Skin epidermis (tissue), 12 donors: ENCODE measurements around the gene DLG1.

Experiments
- H3K27ac ChIP-seq, 21 experiments: fragments of 200-600 bp; sonication (generic) in 11 of 21; one replicate each; pipeline ENCODE4 v1.5.0; 2020; ENCODE audit warnings: mild to moderate bottlenecking in 3 of 21, inconsistent platforms in 2 of 21, moderate library complexity in 2 of 21
- H3K4me3 ChIP-seq, 7 experiments: fragments of 200-600 bp; sonication (generic) in 2 of 7; one replicate each; pipeline ENCODE4 v1.5.0; 2020; ENCODE audit warnings: inconsistent platforms in 2 of 7, mild to moderate bottlenecking in 2 of 7, moderate library complexity in 1 of 7

Gene DLG1

GRCh38 chr3:197322149-197322548, 23.7 kb upstream of the DLG1 start:
- Histone ChIP-seq H3K27ac (no peak overlapping the region), H3K4me3 (no peak overlapping the region)

- no peak overlapping the region for H3K4me3 ChIP-seq
- H3K27ac ChIP-seq: no peak overlapping the region
Measured at GRCh38 chr3:197320582-197320981, 22.2 kb upstream of the DLG1 start.

GRCh38 chr3:197317250-197317963, 19.0 kb upstream of the DLG1 start:
- H3K27ac ChIP-seq: peak overlapping the region in 7 of 21 experiments; percentile 9 to 56 (median 49)
- no peak overlapping the region for H3K4me3 ChIP-seq

- no peak overlapping the region for H3K27ac ChIP-seq
- H3K4me3 ChIP-seq: no peak overlapping the region
Measured at GRCh38 chr3:197312431-197312830, 14.0 kb upstream of the DLG1 start.

- Histone ChIP-seq H3K27ac (no peak overlapping the region), H3K4me3 (no peak overlapping the region)
Measured at GRCh38 chr3:197311591-197311990, 13.2 kb upstream of the DLG1 start.

- Histone ChIP-seq H3K27ac (peak overlapping the region in 1 of 21 experiments; percentile 52), H3K4me3 (no peak overlapping the region)
Measured at GRCh38 chr3:197309528-197310361, 11.3 kb upstream of the DLG1 start.

GRCh38 chr3:197308591-197308990, 10.2 kb upstream of the DLG1 start:
- Histone ChIP-seq H3K4me3 (no peak overlapping the region), H3K27ac (peak overlapping the region in 2 of 21 experiments; percentile 13 to 39)

- no peak overlapping the region for H3K4me3 ChIP-seq
- H3K27ac ChIP-seq: no peak overlapping the region
Measured at GRCh38 chr3:197306374-197307086, 8.1 kb upstream of the DLG1 start.

- H3K4me3 ChIP-seq: no peak overlapping the region
- H3K27ac ChIP-seq: no peak overlapping the region
Measured at GRCh38 chr3:197305854-197306253, 7.4 kb upstream of the DLG1 start.

- no peak overlapping the region for H3K4me3 ChIP-seq
- no peak overlapping the region for H3K27ac ChIP-seq
Measured at GRCh38 chr3:197303452-197303851, 5.0 kb upstream of the DLG1 start.

GRCh38 chr3:197302696-197303341, 4.4 kb upstream of the DLG1 start:
- Histone ChIP-seq H3K4me3 (no peak overlapping the region), H3K27ac (no peak overlapping the region)

GRCh38 chr3:197302033-197302432, 3.6 kb upstream of the DLG1 start:
- Histone ChIP-seq H3K27ac (no peak overlapping the region), H3K4me3 (no peak overlapping the region)

- Histone ChIP-seq H3K27ac (no peak overlapping the region), H3K4me3 (no peak overlapping the region)
Measured at GRCh38 chr3:197300361-197300760, 1.9 kb upstream of the DLG1 start.

- H3K27ac ChIP-seq: peak overlapping the region in 19 of 21 experiments; percentile 29 to 97 (median 94)
- peak overlapping the region; percentile 71 to 99 (median 95) for H3K4me3 ChIP-seq
Measured at GRCh38 chr3:197298945-197299854, 788 bp upstream of the DLG1 start.

GRCh38 chr3:197297476-197298340, 704 bp downstream of the DLG1 start:
- H3K4me3 ChIP-seq: peak overlapping the region; percentile 71 to 99 (median 95)
- H3K27ac ChIP-seq: peak overlapping the region; percentile 70 to 98 (median 95)

GRCh38 chr3:197297002-197297401, 1.4 kb downstream of the DLG1 start:
- peak overlapping the region; percentile 71 to 99 (median 95) for H3K4me3 ChIP-seq

GRCh38 chr3:197296545-197296944, 1.9 kb downstream of the DLG1 start:
- H3K27ac ChIP-seq: peak overlapping the region in 11 of 21 experiments; percentile 91 to 97 (median 95)
- H3K4me3 ChIP-seq: peak overlapping the region; percentile 71 to 99 (median 95)

More at GRCh38 chr3:197297002-197297401, 1.4 kb downstream of the DLG1 start:
- H3K27ac ChIP-seq: peak overlapping the region; percentile 70 to 98 (median 95)

GRCh38 chr3:197295871-197296270, 2.5 kb downstream of the DLG1 start:
- Histone ChIP-seq H3K27ac (no peak overlapping the region), H3K4me3 (peak overlapping the region in 1 of 7 experiments; percentile 99)
